K562 (cell line): ENCODE data around the gene PHF12. TPM values are rescaled to one million over a fixed set of nuclear protein-coding genes. Genes with fewer than 3 reads are reported as not detected.

Experiments used
- CBX3 ChIP-seq, 2 experiments: IDR thresholded peaks; 1 replicate in 1 of 2; 2 replicates in 1 of 2; pipeline ENCODE4 v1.6.1; 2012; ENCODE audit warnings: inconsistent platforms in 2 of 2, low read length in 2 of 2, borderline replicate concordance in 1 of 2, control low read depth in 1 of 2
- CHCHD3 ChIP-seq: fragments of 250-450 bp; sonication (Bioruptor Pico); IDR thresholded peaks from 2 replicates; pipeline ENCODE4 v2.1.2; 2022; ENCODE audit warnings: mild to moderate bottlenecking
- CTBP1 ChIP-seq: fragments of 450-650 bp; IDR thresholded peaks from 2 replicates; pipeline ENCODE4 v1.6.1; 2016; ENCODE audit warnings: borderline replicate concordance
- ELF2 ChIP-seq: fragments of 250-450 bp; sonication (Bioruptor Pico); IDR thresholded peaks from 2 replicates; pipeline ENCODE4 v1.5.0; 2021; ENCODE audit warnings: mild to moderate bottlenecking
- EP400 ChIP-seq: fragments of 450-650 bp; IDR thresholded peaks from 2 replicates; pipeline ENCODE4 v1.6.1; 2017; ENCODE audit warnings: antibody characterized with exemption, mild to moderate bottlenecking, moderate library complexity
- ID3 ChIP-seq, 2 experiments: fragments of 250-450 bp in 1 of 2; fragments of 450-650 bp in 1 of 2; sonication (Bioruptor Pico) in 1 of 2; IDR thresholded peaks; 2 replicates each; pipeline versions ENCODE4 v1.6.1 to v1.8.0; 2016 to 2021; ENCODE audit warnings: mild to moderate bottlenecking in 2 of 2, moderate library complexity in 2 of 2, missing compliant biosample characterization in 1 of 2, missing genetic modification characterization in 1 of 2
- ILK ChIP-seq: fragments of 450-650 bp; IDR thresholded peaks from 2 replicates; pipeline ENCODE4 v1.6.1; 2016; ENCODE audit warnings: missing genetic modification characterization, low read depth, mild to moderate bottlenecking, missing compliant biosample characterization, moderate library complexity, borderline replicate concordance
- KAT7 ChIP-seq: sonication (generic); formaldehyde crosslinking; IDR thresholded peaks from 2 replicates; pipeline ENCODE4 v1.8.0; 2022; ENCODE audit warnings: missing genetic modification reagents, mild to moderate bottlenecking, borderline replicate concordance
- KLF10 ChIP-seq: fragments of 250-450 bp; sonication (Bioruptor Pico); IDR thresholded peaks from 2 replicates; pipeline ENCODE4 v1.6.1; 2021; ENCODE audit warnings: matching md5 sums
- NBN ChIP-seq: fragments of 450-650 bp; IDR thresholded peaks from 2 replicates; pipeline ENCODE4 v1.6.1; 2016; ENCODE audit warnings: low read depth, mild to moderate bottlenecking
- PKNOX1 ChIP-seq: fragments of 450-650 bp; IDR thresholded peaks from 2 replicates; pipeline ENCODE4 v1.6.1; 2016
- SAP30 ChIP-seq: fragments of 200-600 bp; sonication (generic); IDR thresholded peaks from 2 replicates; pipeline ENCODE4 v1.6.1; 2012; ENCODE audit warnings: borderline replicate concordance, low read depth, mild to moderate bottlenecking, moderate library complexity, low read length, control low read depth, inconsistent platforms; ENCODE audit not compliant: insufficient read depth, poor library complexity, severe bottlenecking
- SIX5 ChIP-seq, 2 experiments: IDR thresholded peaks; 2 replicates each; pipeline ENCODE4 v1.6.1; 2011; ENCODE audit warnings: low read length in 2 of 2, borderline replicate concordance in 1 of 2, low read depth in 1 of 2, mild to moderate bottlenecking in 1 of 2, moderate library complexity in 1 of 2; ENCODE audit not compliant: insufficient read depth in 1 of 2
- SMARCE1 ChIP-seq: fragments of 450-650 bp; IDR thresholded peaks from 2 replicates; pipeline ENCODE4 v1.7.1; 2016; ENCODE audit warnings: mild to moderate bottlenecking
- SNRNP70 ChIP-seq: fragments of 200-400 bp; formaldehyde crosslinking; optimal IDR thresholded peaks from 2 replicates; pipeline ENCODE3; 2017; ENCODE audit warnings: low read depth, low read length
- SREBF2 ChIP-seq: sonication (generic); formaldehyde crosslinking; IDR thresholded peaks from 2 replicates; pipeline ENCODE4 v1.4.0; 2020; ENCODE audit warnings: mild to moderate bottlenecking, missing genetic modification reagents
- TAL1 ChIP-seq: fragments of 450-650 bp; IDR thresholded peaks from 2 replicates; pipeline ENCODE4 v1.6.1; 2016; ENCODE audit warnings: mild to moderate bottlenecking
- UBTF ChIP-seq, 2 experiments: IDR thresholded peaks; 2 replicates each; pipeline ENCODE4 v1.6.1; 2012; ENCODE audit warnings: improper control_type of control experiment in 2 of 2, low read depth in 2 of 2, low read length in 2 of 2, borderline replicate concordance in 1 of 2
- ZFP36 ChIP-seq: fragments of 150-350 bp; IDR thresholded peaks from 2 replicates; pipeline ENCODE4 v1.6.1; 2018; ENCODE audit warnings: low read length, low read depth; ENCODE audit not compliant: partially characterized antibody
- ZNF124 ChIP-seq: sonication (generic); formaldehyde crosslinking; IDR thresholded peaks from 2 replicates; pipeline ENCODE4 v1.8.1; 2022; ENCODE audit warnings: missing genetic modification reagents
- ZNF184 ChIP-seq: sonication (generic); formaldehyde crosslinking; IDR thresholded peaks from 2 replicates; pipeline ENCODE4 v1.5.0; 2020; ENCODE audit warnings: missing genetic modification reagents
- ZNF347 ChIP-seq: fragments of 450-650 bp; formaldehyde crosslinking; IDR thresholded peaks from 2 replicates; pipeline ENCODE4 v1.4.0; 2020; ENCODE audit warnings: low read depth, mild to moderate bottlenecking, moderate library complexity
- ZNF384 ChIP-seq: IDR thresholded peaks from 2 replicates; pipeline ENCODE4 v1.6.1; 2012; ENCODE audit warnings: low read depth, low read length, improper control_type of control experiment
- ZNF395 ChIP-seq: fragments of 200-800 bp; sonication (Bioruptor generic); IDR thresholded peaks from 2 replicates; pipeline ENCODE4 v1.6.1; 2017; ENCODE audit warnings: missing genetic modification characterization, missing compliant biosample characterization
- ZNF408 ChIP-seq: fragments of 250-450 bp; sonication (Bioruptor Pico); IDR thresholded peaks from 2 replicates; pipeline ENCODE4 v1.4.0; 2020; ENCODE audit warnings: low read depth, mild to moderate bottlenecking, moderate library complexity
- polyA plus RNA-seq, 8 experiments: library from polyadenylated mRNA; depleted of rRNA in 4 of 8; stranded (reverse) in 5 of 8; unstranded in 3 of 8; fragments of >200 nt; fragmentation: Nextera tagmentation in 2 of 8; fragmentation: Illumina TruSeq in 1 of 8; extraction: Ambion mirVana in 2 of 8; extraction: Trizol in 1 of 8; gene quantifications; 2 replicates each; pipeline versions ENCODE4 v1.2.1 to v1.2.3, GENCODE V29; 2011 to 2014; ENCODE audit warnings: inconsistent platforms in 1 of 8, missing spikeins in 1 of 8
- total RNA-seq, 7 experiments: library from RNA; depleted of rRNA in 6 of 7; stranded (reverse); fragments of >200 nt in 6 of 7; fragmentation: Illumina TruSeq in 2 of 7; extraction: Trizol in 2 of 7; gene quantifications; 2 replicates each; pipeline versions ENCODE4 v1.2.1 to v1.2.3, GENCODE V29; 2011 to 2021; ENCODE audit warnings: low replicate concordance in 1 of 7

The PHF12 gene
- total and polyA plus RNA-seq, 9 of the 15 experiments (the other 6 are each of a cell fraction or from before 2014, with no cell fraction given), result 0.82 to 31.3 (median 13.5) TPM

GRCh38 chr17:28874750-28875149, 76.6 kb downstream of the PHF12 start (continued):
- TF ChIP-seq ZNF124 (CRISPR knock-in tag) (no peak), UBTF (IDR thresholded peaks at IDR 0.05; ENCODE audit: borderline replicate concordance in 1 of 2, low read depth in 2 of 2, low read length in 2 of 2) (no peak), ID3 (CRISPR knock-in tag; IDR thresholded peaks at IDR 0.05) (no peak), ID3 (tag; IDR thresholded peaks at IDR 0.05) (no peak), ILK (tag) (no peak), SNRNP70 (no peak), KLF10 (CRISPR knock-in tag) (no peak), ZNF184 (CRISPR knock-in tag) (no peak), KAT7 (CRISPR knock-in tag) (no peak), SREBF2 (CRISPR knock-in tag) (no peak), SAP30 (no peak), CBX3 (IDR thresholded peaks at IDR 0.05; ENCODE audit: borderline replicate concordance in 1 of 2, low read length in 2 of 2) (no peak), SIX5 (IDR thresholded peaks at IDR 0.05; ENCODE audit: borderline replicate concordance in 1 of 2, insufficient read depth in 1 of 2, low read depth in 1 of 2, low read length in 2 of 2) (no peak), SMARCE1 (peak; percentile 65; the same call in 1 of the 2 replicates), EP400 (no peak), ZNF384 (no peak), TAL1 (peak; percentile 43; the same call in 1 of the 2 replicates), ZNF347 (CRISPR knock-in tag) (no peak), NBN (no peak), ELF2 (no peak), ZNF395 (CRISPR knock-in tag) (no peak), ZNF408 (CRISPR knock-in tag) (no peak), CTBP1 (no peak), ZFP36 (no peak), PKNOX1 (0 out of 2 replicates have a peak, but pooled peaks have one; percentile 11), CHCHD3 (no peak)
